Transverse colon (tissue), 4 donors: ENCODE data around the gene SLC12A7.

Experiments used
- POLR2AphosphoS5 ChIP-seq, 3 donors: sonication (generic); formaldehyde crosslinking; IDR thresholded peaks; one replicate each; pipeline ENCODE4 v1.6.1; 2016; ENCODE audit warnings: antibody characterized with exemption in 3 of 3
- TF ChIP-seq, protein P1 (sequence below), 5 experiments: fragments of 200-600 bp in 3 of 5; fragments of 450-650 bp in 2 of 5; sonication (generic) in 3 of 5; IDR thresholded peaks; 1 replicate in 2 of 5; 2 replicates in 3 of 5; pipeline ENCODE4 v1.5.1; 2016 to 2017; ENCODE audit warnings: antibody characterized with exemption in 5 of 5, inconsistent platforms in 3 of 5, mild to moderate bottlenecking in 2 of 5, moderate library complexity in 1 of 5

DNA sequence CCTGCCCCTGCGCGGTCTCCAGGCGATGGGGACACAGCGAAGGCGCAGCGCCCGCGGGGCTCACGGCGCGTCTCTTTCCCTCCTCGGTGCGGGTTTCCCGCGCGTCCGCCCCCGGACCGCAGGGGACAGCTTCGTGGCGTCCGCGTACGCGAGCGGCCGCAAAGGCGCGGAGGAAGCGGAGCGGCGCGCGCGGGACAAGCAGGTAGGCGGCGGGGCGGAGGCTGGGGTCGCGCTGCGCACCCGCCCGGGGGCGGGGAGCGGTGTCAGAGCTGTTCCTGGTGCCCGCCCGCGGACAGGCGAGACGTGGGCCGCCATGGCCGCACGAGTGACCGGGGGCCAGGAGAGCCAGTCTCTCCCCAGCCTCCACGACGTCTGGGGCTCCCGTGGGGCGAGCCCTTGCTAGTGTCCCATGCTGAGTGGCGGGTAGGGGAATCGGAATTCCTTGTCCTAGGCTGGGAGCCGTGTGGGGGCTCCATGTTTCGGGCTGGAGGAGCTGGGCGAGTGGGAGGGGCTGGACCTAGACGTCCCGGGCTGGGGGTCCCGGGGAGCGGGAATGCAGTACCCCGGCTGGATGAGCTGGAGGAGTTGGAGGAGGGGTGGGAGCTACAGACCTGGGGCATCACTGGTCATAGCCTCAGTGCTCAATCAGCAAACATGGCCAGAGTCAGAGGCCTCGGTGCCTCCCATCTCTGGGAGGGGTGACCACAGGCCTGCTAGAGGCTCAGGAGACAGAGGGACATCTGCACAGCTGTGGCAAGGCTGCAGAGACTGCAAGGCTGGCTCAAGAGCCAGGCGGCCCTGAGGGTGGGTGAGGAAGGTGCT is 102.3 kb downstream of the SLC12A7 start:
- TF ChIP-seq POLR2AphosphoS5 (IDR thresholded peaks at IDR 0.05), result no peak
- TF ChIP-seq, protein P1, sequence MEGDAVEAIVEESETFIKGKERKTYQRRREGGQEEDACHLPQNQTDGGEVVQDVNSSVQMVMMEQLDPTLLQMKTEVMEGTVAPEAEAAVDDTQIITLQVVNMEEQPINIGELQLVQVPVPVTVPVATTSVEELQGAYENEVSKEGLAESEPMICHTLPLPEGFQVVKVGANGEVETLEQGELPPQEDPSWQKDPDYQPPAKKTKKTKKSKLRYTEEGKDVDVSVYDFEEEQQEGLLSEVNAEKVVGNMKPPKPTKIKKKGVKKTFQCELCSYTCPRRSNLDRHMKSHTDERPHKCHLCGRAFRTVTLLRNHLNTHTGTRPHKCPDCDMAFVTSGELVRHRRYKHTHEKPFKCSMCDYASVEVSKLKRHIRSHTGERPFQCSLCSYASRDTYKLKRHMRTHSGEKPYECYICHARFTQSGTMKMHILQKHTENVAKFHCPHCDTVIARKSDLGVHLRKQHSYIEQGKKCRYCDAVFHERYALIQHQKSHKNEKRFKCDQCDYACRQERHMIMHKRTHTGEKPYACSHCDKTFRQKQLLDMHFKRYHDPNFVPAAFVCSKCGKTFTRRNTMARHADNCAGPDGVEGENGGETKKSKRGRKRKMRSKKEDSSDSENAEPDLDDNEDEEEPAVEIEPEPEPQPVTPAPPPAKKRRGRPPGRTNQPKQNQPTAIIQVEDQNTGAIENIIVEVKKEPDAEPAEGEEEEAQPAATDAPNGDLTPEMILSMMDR (IDR thresholded peaks at IDR 0.05), result no peak
